HuH-7.5 (cell line): ENCODE data around the gene BEX4.
"Not testable (repeated sequence)": the region's sequence is repeated elsewhere in the genome, so short reads cannot be mapped to it uniquely, and the experiment has no call there.

Experiments used
- DNase-seq: peaks from one replicate; pipeline ENCODE4 v3.0.0; 2011; ENCODE audit warnings: low spot score

BEX4 gene

GRCh38 chrX:103214870-103215424 lies at the start of gene BEX4:
TSS of gene BEX4 (plus strand) at chrX:103215108. CDS start at chrX:103216154, 1,046 bp downstream.
- DNase-seq = peak; percentile 62

GRCh38 chrX:103170216-103170615 lies 44.7 kb upstream of the BEX4 start:
- DNase-seq = no peak

- no peak for DNase-seq
Measured at GRCh38 chrX:103171353-103171752, 43.6 kb upstream of the BEX4 start.

GRCh38 chrX:103175256-103175655 lies 39.7 kb upstream of the BEX4 start:
- not testable (repeated sequence) for DNase-seq

GRCh38 chrX:103175944-103176753 lies 38.8 kb upstream of the BEX4 start:
- DNase-seq = peak; percentile 23

- no peak for DNase-seq
Measured at GRCh38 chrX:103177556-103177955, 37.4 kb upstream of the BEX4 start.

GRCh38 chrX:103183912-103184311 lies 31.0 kb upstream of the BEX4 start:
- DNase-seq = no peak

- DNase-seq = no peak
Measured at GRCh38 chrX:103187953-103188475, 26.9 kb upstream of the BEX4 start.

GRCh38 chrX:103197721-103198306 lies 17.1 kb upstream of the BEX4 start:
- no peak for DNase-seq

- DNase-seq = not testable (repeated sequence)
Measured at GRCh38 chrX:103198668-103199067, 16.2 kb upstream of the BEX4 start.

GRCh38 chrX:103201041-103201440 lies 13.9 kb upstream of the BEX4 start:
- DNase-seq = no peak

- DNase-seq = no peak
Measured at GRCh38 chrX:103210056-103210455, 4.9 kb upstream of the BEX4 start.

- peak; percentile 20 for DNase-seq
Measured at GRCh38 chrX:103211012-103211715, 3.7 kb upstream of the BEX4 start.

GRCh38 chrX:103212749-103213457 lies 2.0 kb upstream of the BEX4 start:
- no peak for DNase-seq

GRCh38 chrX:103215425-103215991 lies 600 bp downstream of the BEX4 start:
- peak; percentile 3 for DNase-seq

GRCh38 chrX:103220511-103221323 lies 5.8 kb downstream of the BEX4 start:
- no peak for DNase-seq

- not testable (repeated sequence) for DNase-seq
Measured at GRCh38 chrX:103225918-103226317, 11.0 kb downstream of the BEX4 start.

GRCh38 chrX:103233263-103233662 lies 18.4 kb downstream of the BEX4 start:
- no peak for DNase-seq

GRCh38 chrX:103234869-103235268 lies 20.0 kb downstream of the BEX4 start:
- DNase-seq = no peak

- DNase-seq = not testable (repeated sequence)
Measured at GRCh38 chrX:103235608-103236007, 20.7 kb downstream of the BEX4 start.
